ENCODE results near the gene WDFY3.

GRCh38 chr4:84852081-84852480 lies 114.4 kb downstream of the WDFY3 start:
- TF ChIP-seq, protein P1, sequence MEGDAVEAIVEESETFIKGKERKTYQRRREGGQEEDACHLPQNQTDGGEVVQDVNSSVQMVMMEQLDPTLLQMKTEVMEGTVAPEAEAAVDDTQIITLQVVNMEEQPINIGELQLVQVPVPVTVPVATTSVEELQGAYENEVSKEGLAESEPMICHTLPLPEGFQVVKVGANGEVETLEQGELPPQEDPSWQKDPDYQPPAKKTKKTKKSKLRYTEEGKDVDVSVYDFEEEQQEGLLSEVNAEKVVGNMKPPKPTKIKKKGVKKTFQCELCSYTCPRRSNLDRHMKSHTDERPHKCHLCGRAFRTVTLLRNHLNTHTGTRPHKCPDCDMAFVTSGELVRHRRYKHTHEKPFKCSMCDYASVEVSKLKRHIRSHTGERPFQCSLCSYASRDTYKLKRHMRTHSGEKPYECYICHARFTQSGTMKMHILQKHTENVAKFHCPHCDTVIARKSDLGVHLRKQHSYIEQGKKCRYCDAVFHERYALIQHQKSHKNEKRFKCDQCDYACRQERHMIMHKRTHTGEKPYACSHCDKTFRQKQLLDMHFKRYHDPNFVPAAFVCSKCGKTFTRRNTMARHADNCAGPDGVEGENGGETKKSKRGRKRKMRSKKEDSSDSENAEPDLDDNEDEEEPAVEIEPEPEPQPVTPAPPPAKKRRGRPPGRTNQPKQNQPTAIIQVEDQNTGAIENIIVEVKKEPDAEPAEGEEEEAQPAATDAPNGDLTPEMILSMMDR (conservative IDR thresholded peaks at IDR 0.05; ENCODE audit: low read length) = no peak
- no peak for TF ChIP-seq EZH2phosphoT487 (IDR thresholded peaks at IDR 0.05; ENCODE audit: borderline replicate concordance)
